ENCODE measurements around the gene MKNK1.

GRCh38 chr1:46621930-46622329 is 17.9 kb upstream of the MKNK1 start:
- TF ChIP-seq CTCF (conservative IDR thresholded peaks at IDR 0.05 in 1 of 2, IDR thresholded peaks at IDR 0.05 in 1 of 2; ENCODE audit: extremely low read depth in 1 of 2, insufficient read depth in 1 of 2, low read depth in 1 of 2, low read length in 2 of 2) (no peak), EZH2 (IDR thresholded peaks at IDR 0.05; ENCODE audit: borderline replicate concordance, low read length) (no peak)

All from mammary epithelial cell (primary cell).